ENCODE results near the gene SLK. TPM values are rescaled to one million over a fixed set of nuclear protein-coding genes. Genes with fewer than 3 reads are reported as not detected.

Gene SLK
- total and polyA plus RNA-seq, 2 donors (not counting 3 experiments of a cell fraction or from before 2014, with no cell fraction given), result 4.5 to 36.0 TPM

DNA sequence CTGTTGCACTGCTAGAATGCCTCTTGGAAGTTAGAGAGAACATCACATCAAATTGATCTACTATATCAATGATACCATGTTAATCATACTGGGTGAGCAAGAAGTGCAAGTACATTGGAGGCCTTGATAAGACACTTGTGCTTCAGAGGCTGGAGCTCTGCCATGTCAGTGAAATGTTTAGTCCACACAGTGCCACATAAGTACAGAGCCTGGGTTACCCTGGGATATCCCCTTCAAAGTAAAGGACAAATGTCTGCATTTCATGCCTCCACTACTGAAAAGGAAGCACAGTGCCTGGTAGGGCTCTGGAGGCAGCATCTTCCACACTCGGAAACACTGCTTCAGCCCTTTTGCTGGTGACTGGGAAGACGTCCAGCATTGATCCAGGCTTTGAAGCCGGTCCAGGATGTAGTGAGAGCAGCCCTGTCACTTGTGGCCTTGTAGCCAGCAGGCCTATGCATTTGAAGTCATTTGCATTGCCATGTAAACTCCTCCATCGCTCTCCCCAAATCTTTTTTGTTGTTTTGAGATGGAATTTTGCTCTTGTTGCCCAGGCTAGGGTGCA, 33.3 kb upstream of the SLK start:
- FAIRE-seq (no peak), DNase-seq (ENCODE audit: low read depth, low spot score) (no peak)
- intact Hi-C loops (cut with micrococcal nuclease) (no loop called here), dilution Hi-C loops (cut with MboI; ENCODE audit: extremely low pct_ligation_motif_present, low sequenced_read_pairs) (no loop called here)
- H3K9me3 ChIP-seq (replicated peaks; ENCODE audit: control insufficient read depth, insufficient read depth, low read length), result no peaks in the 10 kb centered on the region
- ChIA-PET CTCF (no interaction called here), POLR2A (no interaction called here)
- H4K20me1 ChIP-seq (replicated peaks; ENCODE audit: control insufficient read depth, extremely low read depth, insufficient read depth, low read length), result no peaks in the 10 kb centered on the region
- H3K9ac ChIP-seq (replicated peaks; ENCODE audit: extremely low read depth, insufficient read depth, low read length), result no peak overlapping the region
- no peaks in the 10 kb centered on the region for H3K79me2 ChIP-seq (ENCODE audit: control insufficient read depth, insufficient read depth, low read length)
- no TSS peak for BruUV-seq (replicated peaks)
- H3K4me1 ChIP-seq (ENCODE audit: control insufficient read depth, extremely low read depth, insufficient read depth, low read length), result no peaks in the 10 kb centered on the region
- H3K27ac ChIP-seq (ENCODE audit: insufficient read depth, low read depth, low read length), result no peak overlapping the region
- H3K9me1 ChIP-seq (replicated peaks; ENCODE audit: control insufficient read depth, extremely low read depth, insufficient read depth, low read length), result no peaks in the 10 kb centered on the region
- H3K4me3 ChIP-seq (replicated peaks in 1 of 3; ENCODE audit: insufficient read depth in 1 of 3, low read depth in 1 of 3, low read length in 3 of 3), result no peak overlapping the region
- TF ChIP-seq POLR2A (IDR thresholded peaks at IDR 0.05; ENCODE audit: low read depth, low read length) (no peak), EZH2 (IDR thresholded peaks at IDR 0.05; ENCODE audit: borderline replicate concordance, low read depth, low read length, severe bottlenecking) (no peak), FOS (IDR thresholded peaks at IDR 0.05; ENCODE audit: borderline replicate concordance, insufficient read depth, low read length) (no peak), POLR2AphosphoS5 (IDR thresholded peaks at IDR 0.05; ENCODE audit: insufficient read depth, low read depth, low read length) (no peak), GATA2 (IDR thresholded peaks at IDR 0.05; ENCODE audit: insufficient read depth, insufficient read length, low read depth, low read length) (no peak), JUN (IDR thresholded peaks at IDR 0.05; ENCODE audit: borderline replicate concordance, insufficient read depth, insufficient read length, low read depth) (no peak), MYC (IDR thresholded peaks at IDR 0.05; ENCODE audit: low read depth, low read length) (no peak)
- TF ChIP-seq, protein P1, sequence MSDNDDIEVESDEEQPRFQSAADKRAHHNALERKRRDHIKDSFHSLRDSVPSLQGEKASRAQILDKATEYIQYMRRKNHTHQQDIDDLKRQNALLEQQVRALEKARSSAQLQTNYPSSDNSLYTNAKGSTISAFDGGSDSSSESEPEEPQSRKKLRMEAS (IDR thresholded peaks at IDR 0.05; ENCODE audit: insufficient read depth, insufficient read length), result no peak
- TF ChIP-seq, protein P2, sequence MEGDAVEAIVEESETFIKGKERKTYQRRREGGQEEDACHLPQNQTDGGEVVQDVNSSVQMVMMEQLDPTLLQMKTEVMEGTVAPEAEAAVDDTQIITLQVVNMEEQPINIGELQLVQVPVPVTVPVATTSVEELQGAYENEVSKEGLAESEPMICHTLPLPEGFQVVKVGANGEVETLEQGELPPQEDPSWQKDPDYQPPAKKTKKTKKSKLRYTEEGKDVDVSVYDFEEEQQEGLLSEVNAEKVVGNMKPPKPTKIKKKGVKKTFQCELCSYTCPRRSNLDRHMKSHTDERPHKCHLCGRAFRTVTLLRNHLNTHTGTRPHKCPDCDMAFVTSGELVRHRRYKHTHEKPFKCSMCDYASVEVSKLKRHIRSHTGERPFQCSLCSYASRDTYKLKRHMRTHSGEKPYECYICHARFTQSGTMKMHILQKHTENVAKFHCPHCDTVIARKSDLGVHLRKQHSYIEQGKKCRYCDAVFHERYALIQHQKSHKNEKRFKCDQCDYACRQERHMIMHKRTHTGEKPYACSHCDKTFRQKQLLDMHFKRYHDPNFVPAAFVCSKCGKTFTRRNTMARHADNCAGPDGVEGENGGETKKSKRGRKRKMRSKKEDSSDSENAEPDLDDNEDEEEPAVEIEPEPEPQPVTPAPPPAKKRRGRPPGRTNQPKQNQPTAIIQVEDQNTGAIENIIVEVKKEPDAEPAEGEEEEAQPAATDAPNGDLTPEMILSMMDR (IDR thresholded peaks at IDR 0.05; ENCODE audit: extremely low read depth in 1 of 2, insufficient read depth in 1 of 2, low read depth in 1 of 2, low read length in 2 of 2), result no peak
- H3K27me3 ChIP-seq (ENCODE audit: control insufficient read depth in 2 of 2, insufficient read depth in 2 of 2, low read length in 2 of 2), result no peaks in the 10 kb centered on the region
- no peaks in the 10 kb centered on the region for H3K36me3 ChIP-seq (ENCODE audit: control insufficient read depth in 2 of 2, extremely low read depth in 1 of 2, insufficient read depth in 2 of 2, low read length in 2 of 2)
- no peak overlapping the region for H2AFZ ChIP-seq (ENCODE audit: low read depth, low read length)
- H3K4me2 ChIP-seq (ENCODE audit: insufficient read depth, low read length), result no peak overlapping the region

All from endothelial cell of umbilical vein (primary cell).